ENCODE measurements around the gene BNC1.
A peak's percentile ranks its signal among the peaks of the same experiment; 100 is the strongest.

The BNC1 gene

GRCh38 chr15:83295417-83295816 lies 11.0 kb upstream of the BNC1 start:
- Histone ChIP-seq H3K9me3 (ENCODE audit: control insufficient read depth, insufficient read depth, low read depth, low read length) (no peaks in the 10 kb centered on the region), H3K4me3 (ENCODE audit: low read depth, low read length) (no peak overlapping the region), H3K4me1 (ENCODE audit: control insufficient read depth, insufficient read depth, low read length) (no peaks in the 10 kb centered on the region), H3K9ac (ENCODE audit: low read length) (no peak overlapping the region), H3K27me3 (ENCODE audit: control insufficient read depth, insufficient read depth, low read length) (no peaks in the 10 kb centered on the region), H3K27ac (ENCODE audit: low read depth, low read length) (no peak overlapping the region), H3K36me3 (ENCODE audit: control insufficient read depth, insufficient read depth, low read length) (no peaks in the 10 kb centered on the region)

GRCh38 chr15:83293201-83293600 lies 8.7 kb upstream of the BNC1 start:
- no peak overlapping the region for H3K27ac ChIP-seq (ENCODE audit: low read depth, low read length)
- no peak overlapping the region for H3K4me3 ChIP-seq (ENCODE audit: low read depth, low read length)
- H3K27me3 ChIP-seq (ENCODE audit: control insufficient read depth, insufficient read depth, low read length): no peaks in the 10 kb centered on the region
- no peaks in the 10 kb centered on the region for H3K9me3 ChIP-seq (ENCODE audit: control insufficient read depth, insufficient read depth, low read depth, low read length)
- H3K9ac ChIP-seq (ENCODE audit: low read length): no peak overlapping the region
- H3K4me1 ChIP-seq (ENCODE audit: control insufficient read depth, insufficient read depth, low read length): peaks cover 7% of the 10 kb centered on the region; the same call in 1 of the 2 replicates
- no peaks in the 10 kb centered on the region for H3K36me3 ChIP-seq (ENCODE audit: control insufficient read depth, insufficient read depth, low read length)

- Histone ChIP-seq H3K9me3 (ENCODE audit: control insufficient read depth, insufficient read depth, low read depth, low read length) (no peaks in the 10 kb centered on the region), H3K4me1 (ENCODE audit: control insufficient read depth, insufficient read depth, low read length) (peaks cover 11% of the 10 kb centered on the region; the same call in 1 of the 2 replicates), H3K9ac (ENCODE audit: low read length) (no peak overlapping the region), H3K36me3 (ENCODE audit: control insufficient read depth, insufficient read depth, low read length) (no peaks in the 10 kb centered on the region), H3K4me3 (ENCODE audit: low read depth, low read length) (no peak overlapping the region), H3K27ac (ENCODE audit: low read depth, low read length) (no peak overlapping the region), H3K27me3 (ENCODE audit: control insufficient read depth, insufficient read depth, low read length) (peaks cover 1% of the 10 kb centered on the region; the same call in 1 of the 2 replicates)
These were observed 7.9 kb upstream of the BNC1 start for GRCh38 chr15:83292317-83292716.

DNA sequence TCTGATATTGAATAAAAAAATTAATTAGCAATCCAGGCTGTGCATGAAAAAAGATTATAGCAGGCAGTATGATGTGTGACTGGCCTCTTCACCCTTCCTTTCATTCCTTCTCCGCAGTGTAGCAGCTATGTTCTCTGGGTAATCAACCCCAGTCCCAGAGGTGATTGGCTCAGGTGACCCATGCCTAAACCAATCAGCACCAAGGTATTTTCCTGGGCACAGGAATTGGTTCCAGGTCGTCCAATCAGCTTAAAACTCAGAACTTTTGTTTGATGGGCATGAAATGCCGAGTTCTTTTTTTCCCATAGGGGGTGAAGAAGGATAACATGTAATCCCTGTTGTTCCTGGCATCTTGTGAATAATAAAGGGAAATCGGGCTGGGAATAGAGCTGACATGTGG lies 5.8 kb upstream of the BNC1 start:
- Histone ChIP-seq H3K27me3 (ENCODE audit: control insufficient read depth, insufficient read depth, low read length) (peaks cover 22% of the 10 kb centered on the region), H3K9ac (ENCODE audit: low read length) (no peak overlapping the region), H3K4me3 (ENCODE audit: low read depth, low read length) (no peak overlapping the region), H3K9me3 (ENCODE audit: control insufficient read depth, insufficient read depth, low read depth, low read length) (no peaks in the 10 kb centered on the region), H3K4me1 (ENCODE audit: control insufficient read depth, insufficient read depth, low read length) (peaks cover 19% of the 10 kb centered on the region; the same call in 1 of the 2 replicates), H3K27ac (ENCODE audit: low read depth, low read length) (no peak overlapping the region), H3K36me3 (ENCODE audit: control insufficient read depth, insufficient read depth, low read length) (no peaks in the 10 kb centered on the region)

- no peak overlapping the region for H3K4me3 ChIP-seq (ENCODE audit: low read depth, low read length)
- no peaks in the 10 kb centered on the region for H3K9me3 ChIP-seq (ENCODE audit: control insufficient read depth, insufficient read depth, low read depth, low read length)
- H3K27ac ChIP-seq (ENCODE audit: low read depth, low read length): no peak overlapping the region
- no peak overlapping the region for H3K9ac ChIP-seq (ENCODE audit: low read length)
- peaks cover 24% of the 10 kb centered on the region; the same call in 1 of the 2 replicates for H3K4me1 ChIP-seq (ENCODE audit: control insufficient read depth, insufficient read depth, low read length)
- no peaks in the 10 kb centered on the region for H3K36me3 ChIP-seq (ENCODE audit: control insufficient read depth, insufficient read depth, low read length)
- peaks cover 31% of the 10 kb centered on the region for H3K27me3 ChIP-seq (ENCODE audit: control insufficient read depth, insufficient read depth, low read length)
These were observed 4.7 kb upstream of the BNC1 start for GRCh38 chr15:83289160-83289559.

DNA sequence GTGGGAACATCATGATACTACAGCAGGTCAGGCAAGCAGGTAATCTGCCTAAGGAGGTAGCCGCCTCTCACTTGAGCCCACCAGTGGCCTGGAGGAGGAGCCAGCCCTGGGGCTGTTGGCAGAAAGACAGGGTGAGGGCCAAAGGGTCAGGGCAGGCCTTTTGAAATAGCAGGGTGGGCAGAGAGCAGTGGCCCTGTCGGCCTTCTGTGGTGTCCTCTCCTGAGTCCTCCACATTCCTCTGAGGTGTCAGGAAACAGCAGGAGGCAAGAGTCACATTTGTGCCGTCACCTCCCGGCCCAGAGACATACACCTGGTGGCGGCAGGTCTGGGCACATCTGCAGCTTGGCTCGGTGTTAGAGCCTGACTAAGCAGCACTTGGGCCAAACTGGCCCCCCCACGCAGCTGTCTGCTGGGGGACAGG lies 3.9 kb upstream of the BNC1 start:
- Histone ChIP-seq H3K9me3 (ENCODE audit: control insufficient read depth, insufficient read depth, low read depth, low read length) (no peaks in the 10 kb centered on the region), H3K27me3 (ENCODE audit: control insufficient read depth, insufficient read depth, low read length) (peaks cover 38% of the 10 kb centered on the region), H3K4me3 (ENCODE audit: low read depth, low read length) (no peak overlapping the region), H3K4me1 (ENCODE audit: control insufficient read depth, insufficient read depth, low read length) (peaks cover 24% of the 10 kb centered on the region; the same call in 1 of the 2 replicates), H3K36me3 (ENCODE audit: control insufficient read depth, insufficient read depth, low read length) (no peaks in the 10 kb centered on the region), H3K27ac (ENCODE audit: low read depth, low read length) (no peak overlapping the region), H3K9ac (ENCODE audit: low read length) (no peak overlapping the region)

- Histone ChIP-seq H3K9me3 (ENCODE audit: control insufficient read depth, insufficient read depth, low read depth, low read length) (no peaks in the 10 kb centered on the region), H3K4me1 (ENCODE audit: control insufficient read depth, insufficient read depth, low read length) (peaks cover 24% of the 10 kb centered on the region; the same call in 1 of the 2 replicates), H3K36me3 (ENCODE audit: control insufficient read depth, insufficient read depth, low read length) (no peaks in the 10 kb centered on the region), H3K27ac (ENCODE audit: low read depth, low read length) (no peak overlapping the region), H3K9ac (ENCODE audit: low read length) (no peak overlapping the region), H3K27me3 (ENCODE audit: control insufficient read depth, insufficient read depth, low read length) (peaks cover 46% of the 10 kb centered on the region), H3K4me3 (ENCODE audit: low read depth, low read length) (no peak overlapping the region)
These were observed 3.1 kb upstream of the BNC1 start for GRCh38 chr15:83287541-83288027.

- peaks cover 62% of the 10 kb centered on the region for H3K27me3 ChIP-seq (ENCODE audit: control insufficient read depth, insufficient read depth, low read length)
- no peaks in the 10 kb centered on the region for H3K9me3 ChIP-seq (ENCODE audit: control insufficient read depth, insufficient read depth, low read depth, low read length)
- no peak overlapping the region for H3K9ac ChIP-seq (ENCODE audit: low read length)
- H3K27ac ChIP-seq (ENCODE audit: low read depth, low read length): no peak overlapping the region
- H3K36me3 ChIP-seq (ENCODE audit: control insufficient read depth, insufficient read depth, low read length): no peaks in the 10 kb centered on the region
- peaks cover 24% of the 10 kb centered on the region; the same call in 1 of the 2 replicates for H3K4me1 ChIP-seq (ENCODE audit: control insufficient read depth, insufficient read depth, low read length)
- H3K4me3 ChIP-seq (ENCODE audit: low read depth, low read length): no peak overlapping the region
These were observed 1.6 kb upstream of the BNC1 start for GRCh38 chr15:83285979-83286553.

DNA sequence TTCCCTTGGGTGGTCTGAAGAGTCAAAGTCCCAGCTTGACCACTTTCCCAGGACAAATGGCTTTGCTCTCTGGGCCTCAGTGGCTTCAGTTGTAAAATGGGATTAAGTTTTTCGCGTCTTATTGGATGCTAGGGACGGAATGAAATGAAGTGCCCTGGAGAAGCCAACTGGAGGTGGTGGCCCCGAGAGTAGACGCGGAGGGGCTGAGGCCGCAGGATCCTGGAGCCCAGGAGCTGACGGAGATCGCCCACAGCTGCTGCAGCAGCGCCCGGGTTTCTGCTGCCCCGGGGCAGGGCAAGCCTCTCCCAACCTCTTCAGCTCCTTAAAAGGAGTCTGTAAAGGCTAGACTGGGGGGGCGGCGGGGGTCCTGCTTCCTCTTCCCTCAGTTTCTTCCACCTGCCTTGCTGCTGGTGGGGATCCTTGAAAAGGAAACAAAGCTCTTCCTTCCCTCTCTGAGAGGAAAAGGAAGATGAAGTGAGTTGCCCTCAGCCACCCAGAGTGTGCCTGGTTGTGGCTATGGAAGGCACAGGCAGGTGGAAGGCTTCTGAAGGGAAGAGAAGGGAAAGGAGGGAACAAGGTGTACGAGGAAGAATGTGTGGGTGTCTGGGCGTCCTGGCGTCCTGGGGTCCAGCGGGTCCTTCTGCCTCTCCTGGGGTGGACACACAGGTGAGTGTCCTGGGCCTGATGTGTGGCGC lies 967 bp upstream of the BNC1 start:
- Histone ChIP-seq H3K4me1 (ENCODE audit: control insufficient read depth, insufficient read depth, low read length) (peaks cover 24% of the 10 kb centered on the region; the same call in 1 of the 2 replicates), H3K27me3 (ENCODE audit: control insufficient read depth, insufficient read depth, low read length) (peaks cover 68% of the 10 kb centered on the region), H3K27ac (ENCODE audit: low read depth, low read length) (no peak overlapping the region), H3K9ac (ENCODE audit: low read length) (peak overlapping the region; percentile 49), H3K36me3 (ENCODE audit: control insufficient read depth, insufficient read depth, low read length) (no peaks in the 10 kb centered on the region), H3K4me3 (ENCODE audit: low read depth, low read length) (peak overlapping the region; percentile 66), H3K9me3 (ENCODE audit: control insufficient read depth, insufficient read depth, low read depth, low read length) (no peaks in the 10 kb centered on the region)

GRCh38 chr15:83283813-83284558 lies 478 bp downstream of the BNC1 start:
- peaks cover 24% of the 10 kb centered on the region; the same call in 1 of the 2 replicates for H3K4me1 ChIP-seq (ENCODE audit: control insufficient read depth, insufficient read depth, low read length)
- H3K27me3 ChIP-seq (ENCODE audit: control insufficient read depth, insufficient read depth, low read length): peaks cover 76% of the 10 kb centered on the region
- H3K9ac ChIP-seq (ENCODE audit: low read length): peak overlapping the region; percentile 56
- H3K27ac ChIP-seq (ENCODE audit: low read depth, low read length): no peak overlapping the region
- H3K36me3 ChIP-seq (ENCODE audit: control insufficient read depth, insufficient read depth, low read length): no peaks in the 10 kb centered on the region
- no peaks in the 10 kb centered on the region for H3K9me3 ChIP-seq (ENCODE audit: control insufficient read depth, insufficient read depth, low read depth, low read length)
- peak overlapping the region; percentile 76 for H3K4me3 ChIP-seq (ENCODE audit: low read depth, low read length)

Data from HUES6 (cell line).